Breast epithelium (tissue), 3 donors: Measurements from ENCODE around the gene KATNAL1.

Experiments
- POLR2A ChIP-seq: fragments of 450-650 bp; IDR thresholded peaks from one replicate; pipeline ENCODE4 v1.6.1; 2016; ENCODE audit warnings: antibody characterized with exemption, mild to moderate bottlenecking, moderate library complexity
- TF ChIP-seq, protein P1 (sequence below), 3 donors: fragments of 450-650 bp; IDR thresholded peaks; one replicate each; pipeline ENCODE4 v1.5.1; 2016 to 2017; ENCODE audit warnings: antibody characterized with exemption in 3 of 3, mild to moderate bottlenecking in 3 of 3, moderate library complexity in 3 of 3

- TF ChIP-seq, protein P1, sequence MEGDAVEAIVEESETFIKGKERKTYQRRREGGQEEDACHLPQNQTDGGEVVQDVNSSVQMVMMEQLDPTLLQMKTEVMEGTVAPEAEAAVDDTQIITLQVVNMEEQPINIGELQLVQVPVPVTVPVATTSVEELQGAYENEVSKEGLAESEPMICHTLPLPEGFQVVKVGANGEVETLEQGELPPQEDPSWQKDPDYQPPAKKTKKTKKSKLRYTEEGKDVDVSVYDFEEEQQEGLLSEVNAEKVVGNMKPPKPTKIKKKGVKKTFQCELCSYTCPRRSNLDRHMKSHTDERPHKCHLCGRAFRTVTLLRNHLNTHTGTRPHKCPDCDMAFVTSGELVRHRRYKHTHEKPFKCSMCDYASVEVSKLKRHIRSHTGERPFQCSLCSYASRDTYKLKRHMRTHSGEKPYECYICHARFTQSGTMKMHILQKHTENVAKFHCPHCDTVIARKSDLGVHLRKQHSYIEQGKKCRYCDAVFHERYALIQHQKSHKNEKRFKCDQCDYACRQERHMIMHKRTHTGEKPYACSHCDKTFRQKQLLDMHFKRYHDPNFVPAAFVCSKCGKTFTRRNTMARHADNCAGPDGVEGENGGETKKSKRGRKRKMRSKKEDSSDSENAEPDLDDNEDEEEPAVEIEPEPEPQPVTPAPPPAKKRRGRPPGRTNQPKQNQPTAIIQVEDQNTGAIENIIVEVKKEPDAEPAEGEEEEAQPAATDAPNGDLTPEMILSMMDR (IDR thresholded peaks at IDR 0.05), result no peak
- no peak for TF ChIP-seq POLR2A
Observed at GRCh38 chr13:30318026-30318425, 10.7 kb upstream of the KATNAL1 start.
